Measurements from ENCODE around the gene KBTBD13. TPM values are rescaled to one million over a fixed set of nuclear protein-coding genes. Genes with fewer than 3 reads are reported as not detected.

Gene KBTBD13
- total RNA-seq, 2 donors from 2014 or later, result not detected

GRCh38 chr15:65044724-65045481 is 31.6 kb upstream of the KBTBD13 start, which contains the start of gene SLC51B:
Gene SLC51B (plus strand): TSS chr15:65045387. CDS start chr15:65050005, 4,618 bp downstream.
- no peaks in the 10 kb centered on the region for H3K36me3 Mint-ChIP-seq
- H3K27ac Mint-ChIP-seq, result peak within 1 kb of the TSS in 1 of 2 donors; percentile 4
- ATAC-seq (no peak), DNase-seq (ENCODE audit: low spot score in 2 of 2) (no peak)
- no peaks in the 10 kb centered on the region for H3K9me3 Mint-ChIP-seq

GRCh38 chr15:65048241-65048640 is 28.3 kb upstream of the KBTBD13 start:
- no peaks in the 10 kb centered on the region for H3K9me3 Mint-ChIP-seq
- ATAC-seq (no peak), DNase-seq (ENCODE audit: low spot score in 2 of 2) (no peak)
- H3K27ac Mint-ChIP-seq, result no peak overlapping the region
- H3K36me3 Mint-ChIP-seq, result no peaks in the 10 kb centered on the region

- no peak overlapping the region for H3K27ac Mint-ChIP-seq
- ATAC-seq (peak; percentile 98 to 99), DNase-seq (ENCODE audit: low spot score in 2 of 2) (peak; percentile 82 to 86)
- H3K36me3 Mint-ChIP-seq, result no peaks in the 10 kb centered on the region
- H3K9me3 Mint-ChIP-seq, result no peaks in the 10 kb centered on the region
These were observed 27.1 kb upstream of the KBTBD13 start for GRCh38 chr15:65049418-65049840.

GRCh38 chr15:65050270-65050669 is 26.3 kb upstream of the KBTBD13 start:
- H3K36me3 Mint-ChIP-seq, result no peaks in the 10 kb centered on the region
- no peak for ATAC-seq
- no peak for DNase-seq (ENCODE audit: low spot score in 2 of 2)
- no peak overlapping the region for H3K27ac Mint-ChIP-seq
- no peaks in the 10 kb centered on the region for H3K9me3 Mint-ChIP-seq

GRCh38 chr15:65051266-65051665 is 25.3 kb upstream of the KBTBD13 start:
- ATAC-seq (no peak), DNase-seq (ENCODE audit: low spot score in 2 of 2) (no peak)
- Mint-ChIP-seq H3K9me3 (no peaks in the 10 kb centered on the region), H3K36me3 (no peaks in the 10 kb centered on the region), H3K27ac (peak overlapping the region in 1 of 2 donors; percentile 13)

- Mint-ChIP-seq H3K36me3 (no peaks in the 10 kb centered on the region), H3K9me3 (no peaks in the 10 kb centered on the region), H3K27ac (no peak overlapping the region)
- ATAC-seq (no peak), DNase-seq (ENCODE audit: low spot score in 2 of 2) (no peak)
These were observed 23.6 kb upstream of the KBTBD13 start for GRCh38 chr15:65052956-65053355.

GRCh38 chr15:65054333-65055200 is 22.0 kb upstream of the KBTBD13 start:
- DNase-seq (ENCODE audit: low spot score in 2 of 2) (peak in 1 of 2 donors; percentile 71), ATAC-seq (peak; percentile 58 to 60)
- H3K9me3 Mint-ChIP-seq, result no peaks in the 10 kb centered on the region
- no peak overlapping the region for H3K27ac Mint-ChIP-seq
- H3K36me3 Mint-ChIP-seq, result no peaks in the 10 kb centered on the region

- no peaks in the 10 kb centered on the region for H3K36me3 Mint-ChIP-seq
- ATAC-seq (no peak), DNase-seq (ENCODE audit: low spot score in 2 of 2) (no peak)
These were observed 21.2 kb upstream of the KBTBD13 start for GRCh38 chr15:65055201-65055870.

GRCh38 chr15:65056106-65056505 is 20.4 kb upstream of the KBTBD13 start:
- Mint-ChIP-seq H3K27ac (no peak overlapping the region), H3K36me3 (no peaks in the 10 kb centered on the region), H3K9me3 (no peaks in the 10 kb centered on the region)
- no peak for DNase-seq (ENCODE audit: low spot score in 2 of 2)
- no peak for ATAC-seq

More at GRCh38 chr15:65055201-65055870, 21.2 kb upstream of the KBTBD13 start:
- H3K27ac Mint-ChIP-seq, result peak overlapping the region in 1 of 2 donors; percentile 75
- H3K9me3 Mint-ChIP-seq, result no peaks in the 10 kb centered on the region

GRCh38 chr15:65056868-65057548 is 19.5 kb upstream of the KBTBD13 start:
- ATAC-seq (no peak), DNase-seq (ENCODE audit: low spot score in 2 of 2) (no peak)
- Mint-ChIP-seq H3K27ac (no peak overlapping the region), H3K36me3 (no peaks in the 10 kb centered on the region), H3K9me3 (no peaks in the 10 kb centered on the region)

GRCh38 chr15:65057549-65057940 is 19.0 kb upstream of the KBTBD13 start:
- DNase-seq (ENCODE audit: low spot score in 2 of 2) (no peak), ATAC-seq (no peak)
- H3K36me3 Mint-ChIP-seq, result no peaks in the 10 kb centered on the region
- no peaks in the 10 kb centered on the region for H3K9me3 Mint-ChIP-seq
- H3K27ac Mint-ChIP-seq, result no peak overlapping the region

GRCh38 chr15:65058394-65059368 is 17.9 kb upstream of the KBTBD13 start:
- Mint-ChIP-seq H3K9me3 (no peaks in the 10 kb centered on the region), H3K36me3 (no peaks in the 10 kb centered on the region)
- ATAC-seq, result no peak

GRCh38 chr15:65059369-65059750 is 17.2 kb upstream of the KBTBD13 start:
- no peak for DNase-seq (ENCODE audit: low spot score in 2 of 2)
- Mint-ChIP-seq H3K27ac (no peak overlapping the region), H3K36me3 (no peaks in the 10 kb centered on the region), H3K9me3 (no peaks in the 10 kb centered on the region)
- no peak for ATAC-seq

More at GRCh38 chr15:65058394-65059368, 17.9 kb upstream of the KBTBD13 start:
- no peak overlapping the region for H3K27ac Mint-ChIP-seq
- no peak for DNase-seq (ENCODE audit: low spot score in 2 of 2)

GRCh38 chr15:65059931-65060596 is 16.5 kb upstream of the KBTBD13 start:
- ATAC-seq (no peak), DNase-seq (ENCODE audit: low spot score in 2 of 2) (no peak)
- no peaks in the 10 kb centered on the region for H3K36me3 Mint-ChIP-seq
- no peaks in the 10 kb centered on the region for H3K9me3 Mint-ChIP-seq
- H3K27ac Mint-ChIP-seq, result no peak overlapping the region
